ENCODE data around the gene FREM3. TPM values are rescaled to one million over a fixed set of nuclear protein-coding genes. Genes with fewer than 3 reads are reported as not detected.

Gene FREM3
- polyA plus RNA-seq, 1 experiment: not detected

- DNase-seq (ENCODE audit: low read depth, low spot score): no peak
- H3K27me3 ChIP-seq (ENCODE audit: control insufficient read depth, insufficient read depth, low read length): no peaks in the 10 kb centered on the region
- no peak overlapping the region for H3K27ac ChIP-seq (ENCODE audit: low read depth, low read length)
- ChIA-PET POLR2A (no interaction called here), CTCF (no interaction called here)
- H3K9me3 ChIP-seq (ENCODE audit: control insufficient read depth, insufficient read depth, low read length): no peaks in the 10 kb centered on the region; the same call in 1 of the 2 replicates
- H3K4me3 ChIP-seq (ENCODE audit: low read depth, low read length): no peak overlapping the region
- no peak for TF ChIP-seq CTCF (IDR thresholded peaks at IDR 0.05; ENCODE audit: low read depth, low read length)
These were observed 103.2 kb downstream of the FREM3 start for GRCh38 chr4:143597276-143597675.

DNA sequence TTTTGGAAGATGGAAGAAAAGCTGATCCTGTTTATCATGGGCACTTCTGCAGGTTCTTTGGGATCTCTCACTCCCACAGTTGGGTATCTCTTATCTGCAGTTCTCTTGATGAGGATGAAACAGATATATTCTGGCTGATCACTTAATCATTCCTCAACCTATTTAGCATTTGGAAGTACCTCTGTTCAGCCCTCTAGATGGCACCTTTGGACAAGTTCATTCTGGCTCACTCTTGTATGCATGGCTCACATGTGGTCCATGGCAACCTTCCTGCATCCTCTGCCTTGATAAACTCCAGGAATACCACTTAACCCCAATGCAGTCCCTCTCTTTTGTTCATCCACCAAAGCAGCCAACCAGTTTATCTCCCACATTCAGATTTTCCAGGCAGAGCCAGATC lies 112.8 kb downstream of the FREM3 start:
- no peaks in the 10 kb centered on the region; the same call in 1 of the 2 replicates for H3K9me3 ChIP-seq (ENCODE audit: control insufficient read depth, insufficient read depth, low read length)
- TF ChIP-seq CTCF (IDR thresholded peaks at IDR 0.05; ENCODE audit: low read depth, low read length): no peak
- no peaks in the 10 kb centered on the region for H3K27me3 ChIP-seq (ENCODE audit: control insufficient read depth, insufficient read depth, low read length)
- H3K4me3 ChIP-seq (ENCODE audit: low read depth, low read length): no peak overlapping the region
- CTCF ChIA-PET: no interaction called here
- H3K27ac ChIP-seq (ENCODE audit: low read depth, low read length): no peak overlapping the region
- DNase-seq (ENCODE audit: low read depth, low spot score): no peak
- POLR2A ChIA-PET: no interaction called here

GRCh38 chr4:143586080-143586479 lies 114.4 kb downstream of the FREM3 start:
- Histone ChIP-seq H3K4me3 (ENCODE audit: low read depth, low read length) (no peak overlapping the region), H3K27ac (ENCODE audit: low read depth, low read length) (no peak overlapping the region), H3K27me3 (ENCODE audit: control insufficient read depth, insufficient read depth, low read length) (no peaks in the 10 kb centered on the region), H3K9me3 (ENCODE audit: control insufficient read depth, insufficient read depth, low read length) (no peaks in the 10 kb centered on the region; the same call in 1 of the 2 replicates)
- no peak for TF ChIP-seq CTCF (IDR thresholded peaks at IDR 0.05; ENCODE audit: low read depth, low read length)
- ChIA-PET POLR2A (interaction anchor here (0.7 kb wide), 1 partner anchor 64 kb away, joined by 3 read pairs; no protein-coding TSS in a partner anchor), CTCF (no interaction called here)
- no peak for DNase-seq (ENCODE audit: low read depth, low spot score)

GRCh38 chr4:143585548-143585947 lies 114.9 kb downstream of the FREM3 start:
- H3K27me3 ChIP-seq (ENCODE audit: control insufficient read depth, insufficient read depth, low read length): no peaks in the 10 kb centered on the region
- ChIA-PET CTCF (no interaction called here), POLR2A (no interaction called here)
- no peak for DNase-seq (ENCODE audit: low read depth, low spot score)
- no peaks in the 10 kb centered on the region; the same call in 1 of the 2 replicates for H3K9me3 ChIP-seq (ENCODE audit: control insufficient read depth, insufficient read depth, low read length)
- no peak for TF ChIP-seq CTCF (IDR thresholded peaks at IDR 0.05; ENCODE audit: low read depth, low read length)
- H3K27ac ChIP-seq (ENCODE audit: low read depth, low read length): no peak overlapping the region
- no peak overlapping the region for H3K4me3 ChIP-seq (ENCODE audit: low read depth, low read length)

DNA sequence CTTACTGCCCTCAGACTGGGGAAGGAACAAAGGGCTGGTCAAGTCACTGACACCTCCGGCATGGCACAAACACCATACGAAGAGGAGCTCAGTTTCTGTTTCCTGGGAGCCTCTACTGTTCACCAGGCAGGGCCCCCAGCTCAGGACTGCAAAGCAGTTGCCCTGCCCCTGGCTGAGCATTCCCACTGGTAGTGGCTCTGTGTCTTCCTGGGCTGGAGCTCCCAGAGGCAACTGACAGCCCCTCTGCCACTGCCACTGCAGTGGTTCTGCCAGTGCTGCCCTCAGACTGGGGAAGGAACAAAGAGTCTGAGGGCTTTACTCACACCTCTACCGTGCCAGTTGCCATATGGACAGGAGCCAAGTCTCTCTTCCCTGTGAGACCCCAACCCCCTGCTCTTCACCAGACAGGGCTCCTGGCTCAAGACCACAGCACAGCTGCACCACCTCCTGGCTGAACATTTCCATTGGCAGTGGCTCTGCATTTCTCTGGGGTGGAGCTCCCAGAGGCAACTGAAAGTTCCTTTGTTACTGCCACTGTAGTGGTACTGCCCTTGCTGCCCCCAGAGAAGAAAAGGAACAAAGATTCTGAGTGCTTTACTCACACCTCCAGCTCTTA lies 119.0 kb downstream of the FREM3 start:
- no peak for TF ChIP-seq CTCF (IDR thresholded peaks at IDR 0.05; ENCODE audit: low read depth, low read length)
- H3K27me3 ChIP-seq (ENCODE audit: control insufficient read depth, insufficient read depth, low read length): no peaks in the 10 kb centered on the region
- H3K9me3 ChIP-seq (ENCODE audit: control insufficient read depth, insufficient read depth, low read length): no peaks in the 10 kb centered on the region; the same call in 1 of the 2 replicates
- ChIA-PET POLR2A (no interaction called here), CTCF (interaction anchor here (0.9 kb wide), 1 partner anchor 596 kb away, joined by 3 read pairs; no protein-coding TSS in a partner anchor)
- no peak overlapping the region for H3K4me3 ChIP-seq (ENCODE audit: low read depth, low read length)
- no peak for DNase-seq (ENCODE audit: low read depth, low spot score)
- no peak overlapping the region for H3K27ac ChIP-seq (ENCODE audit: low read depth, low read length)
